ENCODE measurements around the gene ACSL1. TPM values are rescaled to one million over a fixed set of nuclear protein-coding genes. Genes with fewer than 3 reads are reported as not detected.

Gene ACSL1
- polyA plus RNA-seq, 1 donor from 2014 or later: 30.7 TPM

DNA sequence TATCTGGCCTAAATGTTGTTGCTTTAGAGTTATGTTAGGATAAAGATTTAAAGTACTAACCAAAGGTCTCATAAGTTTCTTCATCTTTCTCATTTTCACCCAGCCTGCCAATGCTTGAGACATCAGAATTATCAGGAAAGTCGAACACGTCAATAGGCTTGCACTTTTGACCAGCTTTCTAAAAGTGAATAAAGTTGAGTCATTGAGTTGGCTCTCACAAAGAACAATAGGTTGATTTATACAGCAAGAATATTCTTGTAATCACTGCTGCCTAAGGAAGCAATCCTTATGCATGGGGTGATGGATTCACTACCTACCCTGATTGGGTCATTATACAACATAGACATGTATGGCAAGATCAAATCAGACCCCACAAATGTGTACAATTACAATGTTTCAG, 96.9 kb downstream of the ACSL1 start:
- no peak overlapping the region for H3K4me3 ChIP-seq (ENCODE audit: low read length)
- no peak for TF ChIP-seq TAF1 (IDR thresholded peaks at IDR 0.05; ENCODE audit: low read depth)
- H3K4me2 ChIP-seq (ENCODE audit: low read length): no peak overlapping the region
- H3K9me2 ChIP-seq (ENCODE audit: insufficient read depth, low read length): no peaks in the 10 kb centered on the region
- no peaks in the 10 kb centered on the region for H4K20me1 ChIP-seq (ENCODE audit: insufficient read depth)
- peaks cover 20% of the 10 kb centered on the region for H3K79me2 ChIP-seq (replicated peaks; ENCODE audit: insufficient read depth, low read length)
- no peaks in the 10 kb centered on the region for H3F3A ChIP-seq (ENCODE audit: insufficient read depth, low read length, poor library complexity, severe bottlenecking)
- no peaks in the 10 kb centered on the region for H3K36me3 ChIP-seq (ENCODE audit: insufficient read depth, low read length)
- H3K9ac ChIP-seq (ENCODE audit: low read length): no peak overlapping the region
- H3K27me3 ChIP-seq (ENCODE audit: insufficient read depth, low read depth, low read length): no peaks in the 10 kb centered on the region
- no peaks in the 10 kb centered on the region for H3K9me3 ChIP-seq (ENCODE audit: low read length)
- H2AFZ ChIP-seq (ENCODE audit: low read depth, low read length): no peak overlapping the region
- no peak overlapping the region for H3K27ac ChIP-seq (ENCODE audit: low read length)

DNA sequence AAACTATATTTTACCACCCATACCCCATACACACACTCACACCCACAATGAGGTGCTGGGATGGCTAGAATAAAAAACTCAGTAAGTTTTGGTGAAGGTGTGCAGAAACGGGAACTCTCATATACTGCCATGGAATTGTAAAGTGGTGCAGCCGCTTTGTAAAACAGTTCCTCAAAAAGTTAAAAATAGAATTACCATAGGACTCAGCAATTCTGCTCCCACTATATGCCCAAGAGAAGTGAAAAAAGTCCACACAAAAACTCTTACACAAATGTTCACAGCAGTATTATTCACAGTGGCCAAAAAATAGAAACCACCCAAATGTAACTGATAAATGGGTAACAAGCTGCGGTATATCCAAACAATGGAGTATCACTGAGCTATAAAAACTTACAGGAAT, 98.3 kb downstream of the ACSL1 start:
- Histone ChIP-seq H3K79me2 (replicated peaks; ENCODE audit: insufficient read depth, low read length) (peaks cover 14% of the 10 kb centered on the region), H3K9ac (ENCODE audit: low read length) (no peak overlapping the region), H3K4me2 (ENCODE audit: low read length) (no peak overlapping the region), H3K36me3 (ENCODE audit: insufficient read depth, low read length) (no peaks in the 10 kb centered on the region), H3K27ac (ENCODE audit: low read length) (no peak overlapping the region), H3K4me3 (ENCODE audit: low read length) (no peak overlapping the region), H2AFZ (ENCODE audit: low read depth, low read length) (no peak overlapping the region), H3F3A (ENCODE audit: insufficient read depth, low read length, poor library complexity, severe bottlenecking) (no peaks in the 10 kb centered on the region), H3K9me3 (ENCODE audit: low read length) (no peaks in the 10 kb centered on the region), H3K27me3 (ENCODE audit: insufficient read depth, low read depth, low read length) (no peaks in the 10 kb centered on the region), H3K9me2 (ENCODE audit: insufficient read depth, low read length) (no peaks in the 10 kb centered on the region), H4K20me1 (ENCODE audit: insufficient read depth) (no peaks in the 10 kb centered on the region)
- TF ChIP-seq EP300 (conservative IDR thresholded peaks at IDR 0.05; ENCODE audit: poor library complexity, severe bottlenecking): no peak
- no peak for TF ChIP-seq RAD21 (conservative IDR thresholded peaks at IDR 0.05)
- TF ChIP-seq, protein P1, sequence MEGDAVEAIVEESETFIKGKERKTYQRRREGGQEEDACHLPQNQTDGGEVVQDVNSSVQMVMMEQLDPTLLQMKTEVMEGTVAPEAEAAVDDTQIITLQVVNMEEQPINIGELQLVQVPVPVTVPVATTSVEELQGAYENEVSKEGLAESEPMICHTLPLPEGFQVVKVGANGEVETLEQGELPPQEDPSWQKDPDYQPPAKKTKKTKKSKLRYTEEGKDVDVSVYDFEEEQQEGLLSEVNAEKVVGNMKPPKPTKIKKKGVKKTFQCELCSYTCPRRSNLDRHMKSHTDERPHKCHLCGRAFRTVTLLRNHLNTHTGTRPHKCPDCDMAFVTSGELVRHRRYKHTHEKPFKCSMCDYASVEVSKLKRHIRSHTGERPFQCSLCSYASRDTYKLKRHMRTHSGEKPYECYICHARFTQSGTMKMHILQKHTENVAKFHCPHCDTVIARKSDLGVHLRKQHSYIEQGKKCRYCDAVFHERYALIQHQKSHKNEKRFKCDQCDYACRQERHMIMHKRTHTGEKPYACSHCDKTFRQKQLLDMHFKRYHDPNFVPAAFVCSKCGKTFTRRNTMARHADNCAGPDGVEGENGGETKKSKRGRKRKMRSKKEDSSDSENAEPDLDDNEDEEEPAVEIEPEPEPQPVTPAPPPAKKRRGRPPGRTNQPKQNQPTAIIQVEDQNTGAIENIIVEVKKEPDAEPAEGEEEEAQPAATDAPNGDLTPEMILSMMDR (IDR thresholded peaks at IDR 0.05; ENCODE audit: poor library complexity, severe bottlenecking): no peak
- no peak for TF ChIP-seq REST (IDR thresholded peaks at IDR 0.05; ENCODE audit: borderline replicate concordance)
- no peak for TF ChIP-seq EZH2 (IDR thresholded peaks at IDR 0.05; ENCODE audit: borderline replicate concordance, insufficient read depth, low read length, poor library complexity, severe bottlenecking)
- no peak for TF ChIP-seq POLR2AphosphoS5 (IDR thresholded peaks at IDR 0.05)

- Histone ChIP-seq H3K4me2 (ENCODE audit: low read length) (no peak overlapping the region), H3K27ac (ENCODE audit: low read length) (no peak overlapping the region), H3K36me3 (ENCODE audit: insufficient read depth, low read length) (no peaks in the 10 kb centered on the region), H3K9me2 (ENCODE audit: insufficient read depth, low read length) (no peaks in the 10 kb centered on the region), H3K9ac (ENCODE audit: low read length) (no peak overlapping the region), H3K9me3 (ENCODE audit: low read length) (no peaks in the 10 kb centered on the region), H4K20me1 (ENCODE audit: insufficient read depth) (no peaks in the 10 kb centered on the region), H3K4me3 (ENCODE audit: low read length) (no peak overlapping the region), H2AFZ (ENCODE audit: low read depth, low read length) (no peak overlapping the region), H3F3A (ENCODE audit: insufficient read depth, low read length, poor library complexity, severe bottlenecking) (no peaks in the 10 kb centered on the region), H3K79me2 (replicated peaks; ENCODE audit: insufficient read depth, low read length) (no peaks in the 10 kb centered on the region), H3K27me3 (ENCODE audit: insufficient read depth, low read depth, low read length) (no peaks in the 10 kb centered on the region)
- TF ChIP-seq POLR2AphosphoS5 (IDR thresholded peaks at IDR 0.05) (no peak), RAD21 (conservative IDR thresholded peaks at IDR 0.05) (no peak)
Observed at GRCh38 chr4:184722798-184723197, 103.0 kb downstream of the ACSL1 start.
